GM18873 (cell line): ENCODE measurements around the gene KCTD17.

Source experiments
- ATAC-seq: cut with Tn5 transposase; IDR thresholded peaks from one replicate; pipeline ENCODE4 v1.9.1; 2021; ENCODE audit warnings: mild to moderate bottlenecking, moderate library complexity, moderate number of reproducible peaks; ENCODE audit not compliant: unreplicated experiment, low FRiP score

KCTD17 gene, protein sequence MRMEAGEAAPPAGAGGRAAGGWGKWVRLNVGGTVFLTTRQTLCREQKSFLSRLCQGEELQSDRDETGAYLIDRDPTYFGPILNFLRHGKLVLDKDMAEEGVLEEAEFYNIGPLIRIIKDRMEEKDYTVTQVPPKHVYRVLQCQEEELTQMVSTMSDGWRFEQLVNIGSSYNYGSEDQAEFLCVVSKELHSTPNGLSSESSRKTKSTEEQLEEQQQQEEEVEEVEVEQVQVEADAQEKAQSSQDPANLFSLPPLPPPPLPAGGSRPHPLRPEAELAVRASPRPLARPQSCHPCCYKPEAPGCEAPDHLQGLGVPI

GRCh38 chr22:37051391-37052385 is at the start of gene KCTD17:
TSS of gene KCTD17 (plus strand) at chr22:37051742. CDS start at chr22:37051761, 19 bp downstream.
- no peak for ATAC-seq

- no peak for ATAC-seq
These were observed 49.7 kb upstream of the KCTD17 start for GRCh38 chr22:37001826-37002225.

GRCh38 chr22:37002633-37003032 is 48.9 kb upstream of the KCTD17 start:
- no peak for ATAC-seq

- ATAC-seq: no peak
These were observed 43.9 kb upstream of the KCTD17 start for GRCh38 chr22:37007651-37008050.

DNA sequence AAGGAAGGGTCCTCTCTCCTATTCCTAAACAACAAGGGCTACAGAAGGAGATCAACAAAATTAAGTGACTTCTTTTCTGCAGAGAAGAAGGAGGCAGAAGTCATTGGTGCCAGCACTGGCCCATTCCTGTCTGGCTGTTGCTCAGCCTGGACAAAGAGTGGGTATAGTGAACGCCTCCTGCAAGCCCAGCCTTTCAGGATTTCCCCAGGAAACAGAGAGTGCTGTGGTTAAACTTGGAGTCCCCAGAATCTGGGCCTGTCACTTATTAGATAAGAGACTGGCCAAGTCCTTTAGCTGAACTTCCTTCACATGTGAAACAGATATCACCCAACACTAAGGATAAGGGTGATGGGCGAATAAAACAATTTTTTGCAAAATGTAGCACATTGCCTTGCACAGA is 43.2 kb upstream of the KCTD17 start:
- no peak for ATAC-seq

DNA sequence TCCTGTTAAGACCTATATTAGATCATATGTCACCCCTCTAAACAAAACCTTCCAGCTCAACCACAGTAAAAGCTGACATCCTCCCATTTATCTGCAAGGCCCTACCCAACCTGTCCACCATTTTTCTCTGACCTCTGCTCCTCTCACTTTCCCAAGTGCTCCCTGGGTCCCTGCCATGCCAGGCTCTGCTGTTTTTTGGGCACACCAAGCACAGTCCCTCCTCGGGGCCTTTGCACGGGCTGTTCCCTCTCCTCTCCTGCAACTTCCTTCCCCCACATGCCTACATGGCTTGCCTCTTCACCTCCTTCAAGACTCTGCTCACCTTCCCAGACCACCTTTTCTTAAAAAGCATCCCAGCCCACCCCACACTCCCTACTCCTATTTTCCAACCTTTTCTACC is 42.1 kb upstream of the KCTD17 start:
- ATAC-seq: no peak

DNA sequence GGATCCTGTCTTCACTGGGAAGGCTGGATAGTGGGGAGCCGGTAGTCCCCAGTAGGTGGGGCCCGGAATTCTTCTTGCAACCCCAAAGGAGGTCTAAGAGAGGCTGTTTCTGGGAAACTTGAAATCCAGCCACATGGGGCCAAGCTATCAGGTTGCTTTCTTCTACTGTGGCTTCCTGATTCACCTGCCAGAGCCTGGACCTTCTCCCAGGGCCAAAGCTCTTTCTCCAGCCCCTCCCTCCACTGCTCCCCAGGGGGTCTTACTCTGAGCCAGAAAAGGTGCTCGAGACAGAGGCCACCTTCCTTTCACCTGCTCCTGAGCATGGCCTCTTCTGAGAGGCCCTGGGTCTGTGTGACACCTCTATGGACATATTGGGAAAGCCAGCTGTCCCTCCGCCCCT is 41.4 kb upstream of the KCTD17 start:
- no peak for ATAC-seq

DNA sequence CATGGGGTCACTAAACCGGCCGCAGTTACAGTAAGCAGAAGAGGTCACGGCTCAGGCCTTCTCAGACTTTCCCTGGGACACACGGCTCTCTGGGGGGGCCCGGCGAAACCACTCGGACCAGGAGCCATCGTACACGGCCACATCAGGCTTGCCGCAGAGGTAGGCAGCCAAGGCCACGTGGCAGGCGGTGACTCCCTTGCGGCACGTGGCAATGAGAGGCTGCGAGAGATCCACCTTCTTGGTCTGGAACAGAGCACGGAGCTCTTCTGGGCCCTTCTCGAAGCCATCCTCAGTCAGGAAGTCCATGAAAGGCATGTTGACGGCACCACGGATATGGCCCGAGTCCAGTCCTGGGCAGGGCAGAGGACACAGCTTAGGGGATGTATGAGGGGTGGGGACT is 40.6 kb upstream of the KCTD17 start:
- ATAC-seq: no peak

GRCh38 chr22:37011472-37011871 is 40.1 kb upstream of the KCTD17 start:
- no peak for ATAC-seq

DNA sequence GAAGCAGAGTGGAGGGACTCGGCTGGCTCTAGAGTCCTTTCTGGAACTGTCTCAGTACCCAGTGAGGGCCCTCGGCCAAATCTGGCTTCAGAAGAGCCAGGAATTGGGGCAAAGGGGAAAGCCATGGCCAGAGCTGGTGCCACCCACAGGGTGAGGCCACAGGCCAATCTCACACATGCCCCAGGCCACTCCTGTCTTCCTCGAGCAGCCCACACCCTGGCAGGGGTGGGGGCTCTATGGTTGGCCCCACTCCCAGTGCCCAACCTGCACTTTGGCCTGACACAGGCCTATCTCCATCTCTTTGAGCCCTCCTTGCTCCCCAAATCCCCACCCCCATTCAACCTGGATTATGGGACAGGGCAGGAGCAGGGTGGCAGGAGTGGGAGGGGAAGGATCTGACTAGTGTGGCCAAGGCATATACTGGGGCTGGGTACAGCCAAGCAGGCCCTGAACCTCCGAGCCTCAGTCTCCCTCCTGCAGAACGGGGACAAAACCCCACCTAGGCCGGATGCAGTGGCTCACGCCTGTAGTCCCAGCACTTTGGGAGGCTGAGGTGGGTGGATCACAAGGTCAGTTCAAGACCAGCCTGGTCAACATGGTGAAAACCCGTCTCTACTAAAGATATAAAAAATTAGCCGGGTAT is 39.2 kb upstream of the KCTD17 start:
- no peak for ATAC-seq

DNA sequence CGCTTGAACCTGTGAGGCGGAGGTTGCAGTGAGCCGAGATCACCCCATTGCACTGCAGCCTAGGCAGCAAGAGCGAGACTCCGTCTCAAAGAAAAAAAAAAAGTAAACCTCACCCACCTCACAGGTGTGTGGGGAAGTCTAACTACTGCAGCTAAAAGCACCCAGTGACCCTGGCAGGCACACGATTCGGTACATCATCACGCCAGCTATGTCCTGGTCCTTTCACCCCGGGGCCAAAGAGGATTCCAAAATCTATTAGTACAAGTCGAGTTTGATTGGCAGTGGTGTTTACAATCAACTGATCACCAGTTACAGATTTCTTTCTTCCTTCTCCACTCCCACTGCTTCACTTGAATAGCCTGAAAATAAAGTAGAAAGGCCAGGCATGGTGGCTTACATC is 38.6 kb upstream of the KCTD17 start:
- ATAC-seq: no peak

- no peak for ATAC-seq
These were observed 37.1 kb upstream of the KCTD17 start for GRCh38 chr22:37014415-37014806.

DNA sequence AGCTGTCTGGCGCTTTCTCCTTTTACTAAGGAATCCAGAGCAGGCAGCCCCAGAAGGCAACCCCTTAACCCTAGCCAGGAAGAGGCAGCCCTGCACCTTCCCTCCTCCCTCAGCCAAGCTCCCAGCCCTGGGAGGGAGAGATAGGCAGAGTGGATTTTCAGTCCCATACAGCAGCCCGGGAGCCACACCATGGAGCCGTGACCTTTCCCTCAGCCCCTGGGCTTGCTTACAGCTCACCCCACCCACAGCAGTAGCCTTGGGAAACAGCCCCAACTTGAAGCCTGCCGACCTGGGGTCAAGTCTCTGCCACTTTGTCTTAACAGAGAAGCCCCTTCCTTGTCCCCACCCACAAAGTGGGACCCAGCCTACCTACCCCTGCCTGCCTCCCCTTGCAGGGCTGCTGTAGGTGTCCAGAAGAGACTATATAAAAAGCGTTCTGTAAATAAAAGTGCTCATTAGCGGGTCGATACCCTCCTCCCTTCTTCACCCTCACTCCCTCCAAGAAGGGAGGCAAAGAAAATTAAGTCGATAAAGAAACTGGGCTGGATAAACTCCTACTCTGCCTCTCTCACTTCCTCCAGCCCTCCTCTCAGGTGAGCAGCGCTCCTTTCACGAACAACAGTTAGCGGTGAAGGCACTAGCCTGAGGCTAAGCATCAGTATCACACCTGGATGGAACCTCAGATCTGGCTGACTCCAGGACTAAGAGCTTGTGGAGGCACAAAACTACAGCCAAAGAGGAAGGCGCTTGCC is 36.5 kb upstream of the KCTD17 start:
- no peak for ATAC-seq

DNA sequence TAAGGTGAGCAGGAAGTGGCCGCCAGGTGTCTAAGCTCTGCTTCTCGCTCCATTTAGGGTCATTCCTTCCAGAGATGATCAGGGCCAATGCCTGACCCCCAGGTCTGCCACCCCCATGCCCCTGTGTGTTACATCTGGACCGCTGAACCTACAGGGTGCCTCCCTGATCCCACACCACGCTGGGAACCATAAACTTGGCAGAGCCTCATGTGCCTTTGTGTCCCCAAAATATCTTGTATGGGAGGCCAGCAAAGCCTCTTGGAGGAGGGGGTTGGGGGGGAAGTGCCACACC is 36.0 kb upstream of the KCTD17 start:
- no peak for ATAC-seq

GRCh38 chr22:37016134-37016910 is 35.2 kb upstream of the KCTD17 start:
- no peak for ATAC-seq

- ATAC-seq: no peak
These were observed 34.2 kb upstream of the KCTD17 start for GRCh38 chr22:37017356-37017755.

- ATAC-seq: no peak
These were observed 33.3 kb upstream of the KCTD17 start for GRCh38 chr22:37018086-37018814.

DNA sequence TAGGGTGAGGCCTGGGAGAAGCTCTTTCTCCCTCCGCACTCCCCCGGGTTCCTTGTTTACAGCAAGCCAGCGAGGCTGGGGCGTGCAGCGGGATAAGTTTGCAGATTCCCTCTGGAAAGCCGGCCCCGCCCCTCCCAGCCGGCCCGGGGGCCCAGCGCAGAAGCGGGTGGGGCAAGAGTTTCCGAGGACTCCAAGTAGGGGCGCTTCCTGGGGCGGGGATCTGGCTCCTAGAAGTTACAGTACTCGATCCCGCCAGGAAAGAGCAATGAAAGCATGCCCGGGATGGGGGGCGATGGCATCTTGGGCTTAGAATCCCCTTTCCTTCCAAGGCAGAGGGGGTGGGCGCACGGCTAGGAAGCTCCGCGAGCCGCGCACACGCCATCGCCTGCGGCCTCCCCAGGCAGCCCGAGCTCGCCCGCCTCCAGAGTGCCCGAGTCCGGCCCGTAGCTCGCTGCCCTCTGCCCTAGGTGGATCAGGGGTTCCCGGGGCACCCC is 32.7 kb upstream of the KCTD17 start:
- no peak for ATAC-seq
